HG03139 (cell line): ENCODE data around the gene IL21R.
"Not testable (repeated sequence)": the region's sequence is repeated elsewhere in the genome, so short reads cannot be mapped to it uniquely, and the experiment has no call there.

ENCODE experiments used
- ATAC-seq: cut with Tn5 transposase; IDR thresholded peaks from one replicate; pipeline ENCODE4 v1.9.1; 2021; ENCODE audit not compliant: unreplicated experiment

Gene IL21R

GRCh38 chr16:27374804-27375425 lies 27.1 kb upstream of the IL21R start:
- peak; percentile 39 for ATAC-seq

- ATAC-seq = no peak
These were observed 24.1 kb upstream of the IL21R start for GRCh38 chr16:27377666-27378485.

GRCh38 chr16:27378871-27379481 lies 23.0 kb upstream of the IL21R start:
- ATAC-seq = no peak

GRCh38 chr16:27379919-27380318 lies 22.1 kb upstream of the IL21R start:
- no peak for ATAC-seq

- no peak for ATAC-seq
These were observed 20.7 kb upstream of the IL21R start for GRCh38 chr16:27381236-27381635.

- ATAC-seq = no peak
These were observed 19.8 kb upstream of the IL21R start for GRCh38 chr16:27381974-27382855.

GRCh38 chr16:27383556-27384243 lies 18.3 kb upstream of the IL21R start:
- no peak for ATAC-seq

- ATAC-seq = no peak
These were observed 17.5 kb upstream of the IL21R start for GRCh38 chr16:27384425-27384824.

- ATAC-seq = no peak
These were observed 16.6 kb upstream of the IL21R start for GRCh38 chr16:27385398-27385797.

- ATAC-seq = no peak
These were observed 15.3 kb upstream of the IL21R start for GRCh38 chr16:27386674-27387073.

- no peak for ATAC-seq
These were observed 14.2 kb upstream of the IL21R start for GRCh38 chr16:27387724-27388123.

- ATAC-seq = no peak
These were observed 12.6 kb upstream of the IL21R start for GRCh38 chr16:27389272-27389961.

GRCh38 chr16:27390151-27390550 lies 11.8 kb upstream of the IL21R start:
- no peak for ATAC-seq

- no peak for ATAC-seq
These were observed 9.3 kb upstream of the IL21R start for GRCh38 chr16:27392671-27393070.

GRCh38 chr16:27394516-27394915 lies 7.5 kb upstream of the IL21R start:
- no peak for ATAC-seq

GRCh38 chr16:27398341-27398893 lies 3.6 kb upstream of the IL21R start:
- not testable (repeated sequence) for ATAC-seq

- ATAC-seq = no peak
These were observed 2.8 kb upstream of the IL21R start for GRCh38 chr16:27398894-27399853.

GRCh38 chr16:27399969-27400368 lies 2.0 kb upstream of the IL21R start:
- ATAC-seq = no peak
